ENCODE data around the gene TMEM52B. TPM values are rescaled to one million over a fixed set of nuclear protein-coding genes. Genes with fewer than 3 reads are reported as not detected.

The TMEM52B gene
- total RNA-seq, 1 experiment from 2014 or later: 46.0 TPM

DNA sequence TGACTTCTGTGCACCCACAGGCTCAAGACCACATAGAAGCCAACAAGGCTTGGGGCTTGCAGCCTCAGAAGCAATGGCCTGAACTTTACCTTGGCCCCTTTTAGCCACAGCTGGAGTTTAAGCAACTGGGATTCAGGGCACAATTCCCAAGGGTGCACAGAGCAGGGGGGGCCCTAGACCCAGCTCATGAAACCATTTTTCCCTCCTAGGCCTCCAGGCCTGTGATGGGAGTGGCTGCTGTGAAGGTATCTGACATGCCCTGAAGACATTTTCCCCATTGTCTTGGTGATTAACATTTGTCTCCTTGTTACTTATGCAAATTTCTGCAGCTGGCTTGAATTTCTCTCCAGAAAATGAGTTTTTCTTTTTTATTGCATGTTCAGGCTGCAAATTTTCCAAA lies 55.7 kb downstream of the TMEM52B start:
- Mint-ChIP-seq H3K4me1 (ENCODE audit: low read depth, unreplicated experiment) (no peaks in the 10 kb centered on the region), H3K9me3 (ENCODE audit: unreplicated experiment) (peaks cover 38% of the 10 kb centered on the region), H3K27me3 (ENCODE audit: insufficient read depth, unreplicated experiment) (peaks cover 3% of the 10 kb centered on the region), H3K27ac (ENCODE audit: unreplicated experiment) (no peak overlapping the region), H3K36me3 (ENCODE audit: insufficient read depth, unreplicated experiment) (no peaks in the 10 kb centered on the region), H3K4me3 (ENCODE audit: unreplicated experiment) (no peak overlapping the region)
- intact Hi-C loops (cut with micrococcal nuclease; ENCODE audit: unreplicated experiment): loop anchor here (2.0 to 10.0 kb wide), 4 partner anchors 96 to 266 kb away; no protein-coding TSS in a partner anchor
- no peak for DNase-seq
- Histone ChIP-seq H3K36me3 (ENCODE audit: control insufficient read depth, insufficient read depth, low read length) (no peaks in the 10 kb centered on the region), H3K27me3 (replicated peaks; ENCODE audit: control insufficient read depth, insufficient read depth, low read length) (no peaks in the 10 kb centered on the region), H3K9me3 (peaks cover 21% of the 10 kb centered on the region), H3K4me1 (no peaks in the 10 kb centered on the region), H3K4me3 (ENCODE audit: low read depth, low read length) (no peak overlapping the region)
- BruUV-seq (replicated peaks): no TSS peak
- POLR2A ChIA-PET: no interaction called here
- TF ChIP-seq, protein P1, sequence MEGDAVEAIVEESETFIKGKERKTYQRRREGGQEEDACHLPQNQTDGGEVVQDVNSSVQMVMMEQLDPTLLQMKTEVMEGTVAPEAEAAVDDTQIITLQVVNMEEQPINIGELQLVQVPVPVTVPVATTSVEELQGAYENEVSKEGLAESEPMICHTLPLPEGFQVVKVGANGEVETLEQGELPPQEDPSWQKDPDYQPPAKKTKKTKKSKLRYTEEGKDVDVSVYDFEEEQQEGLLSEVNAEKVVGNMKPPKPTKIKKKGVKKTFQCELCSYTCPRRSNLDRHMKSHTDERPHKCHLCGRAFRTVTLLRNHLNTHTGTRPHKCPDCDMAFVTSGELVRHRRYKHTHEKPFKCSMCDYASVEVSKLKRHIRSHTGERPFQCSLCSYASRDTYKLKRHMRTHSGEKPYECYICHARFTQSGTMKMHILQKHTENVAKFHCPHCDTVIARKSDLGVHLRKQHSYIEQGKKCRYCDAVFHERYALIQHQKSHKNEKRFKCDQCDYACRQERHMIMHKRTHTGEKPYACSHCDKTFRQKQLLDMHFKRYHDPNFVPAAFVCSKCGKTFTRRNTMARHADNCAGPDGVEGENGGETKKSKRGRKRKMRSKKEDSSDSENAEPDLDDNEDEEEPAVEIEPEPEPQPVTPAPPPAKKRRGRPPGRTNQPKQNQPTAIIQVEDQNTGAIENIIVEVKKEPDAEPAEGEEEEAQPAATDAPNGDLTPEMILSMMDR (IDR thresholded peaks at IDR 0.05; ENCODE audit: insufficient read depth in 1 of 2, low read depth in 1 of 2, low read length in 1 of 2, severe bottlenecking in 1 of 2, unreplicated experiment in 1 of 2): no peak
- CTCF ChIA-PET: no interaction called here

DNA sequence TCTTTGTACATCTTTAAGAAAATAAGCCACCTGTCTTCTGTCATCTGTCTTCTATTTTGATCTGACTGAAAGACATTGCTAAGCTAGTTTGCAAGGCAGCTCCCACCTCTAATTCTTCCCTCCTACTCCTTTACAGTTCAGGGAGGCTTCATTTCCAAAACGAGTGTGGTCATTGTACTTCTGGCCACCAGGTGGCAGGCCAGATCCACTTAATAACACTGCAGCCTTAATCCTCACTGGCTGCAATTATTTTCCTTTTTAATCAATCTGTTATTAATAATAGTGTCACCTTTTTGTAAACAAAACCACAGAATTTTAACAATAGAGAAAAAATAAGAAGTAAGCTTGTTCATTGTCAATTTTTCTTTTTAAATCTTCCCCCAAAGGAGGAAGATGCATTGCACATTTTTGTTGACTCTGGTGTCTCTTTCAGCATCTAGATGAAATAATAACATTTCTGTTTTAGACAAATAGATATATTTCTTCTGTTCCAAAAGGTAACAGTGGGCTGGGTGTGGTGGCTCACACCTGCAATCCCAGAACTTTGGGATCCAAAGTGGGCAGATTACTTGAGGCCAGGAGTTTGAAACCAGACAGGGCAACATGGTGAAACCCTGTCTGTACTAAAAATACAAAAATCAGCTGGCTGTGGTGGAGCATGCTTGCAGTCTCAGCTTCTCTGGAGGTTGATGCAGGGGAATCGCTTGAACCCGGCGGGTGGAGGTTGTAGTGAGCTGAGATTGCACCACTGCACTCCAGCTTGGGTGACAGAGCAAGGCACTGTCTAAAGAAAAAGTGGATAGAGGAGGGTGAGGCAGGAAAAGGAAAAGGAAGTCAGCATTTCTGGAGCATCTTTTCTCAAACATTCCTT lies 57.2 kb downstream of the TMEM52B start:
- Mint-ChIP-seq H3K4me1 (ENCODE audit: low read depth, unreplicated experiment) (no peaks in the 10 kb centered on the region), H3K27me3 (ENCODE audit: insufficient read depth, unreplicated experiment) (peaks cover 4% of the 10 kb centered on the region), H3K9me3 (ENCODE audit: unreplicated experiment) (peaks cover 38% of the 10 kb centered on the region), H3K36me3 (ENCODE audit: insufficient read depth, unreplicated experiment) (no peaks in the 10 kb centered on the region), H3K27ac (ENCODE audit: unreplicated experiment) (no peak overlapping the region), H3K4me3 (ENCODE audit: unreplicated experiment) (no peak overlapping the region)
- no TSS peak for BruUV-seq (replicated peaks)
- Histone ChIP-seq H3K27me3 (replicated peaks; ENCODE audit: control insufficient read depth, insufficient read depth, low read length) (no peaks in the 10 kb centered on the region), H3K4me3 (ENCODE audit: low read depth, low read length) (no peak overlapping the region), H3K4me1 (no peaks in the 10 kb centered on the region), H3K9me3 (peaks cover 21% of the 10 kb centered on the region), H3K36me3 (ENCODE audit: control insufficient read depth, insufficient read depth, low read length) (no peaks in the 10 kb centered on the region)
- ChIA-PET CTCF (no interaction called here), POLR2A (no interaction called here)
- TF ChIP-seq, protein P1 (IDR thresholded peaks at IDR 0.05; ENCODE audit: insufficient read depth in 1 of 2, low read depth in 1 of 2, low read length in 1 of 2, severe bottlenecking in 1 of 2, unreplicated experiment in 1 of 2): peak; percentile 81 to 87
- peak in 1 of 2 experiments; percentile 43 for DNase-seq
- intact Hi-C loops (cut with micrococcal nuclease; ENCODE audit: unreplicated experiment): loop anchor here (1.0 to 10.0 kb wide), 7 partner anchors 95 to 514 kb away; partner anchors contain the start of gene STYK1

DNA sequence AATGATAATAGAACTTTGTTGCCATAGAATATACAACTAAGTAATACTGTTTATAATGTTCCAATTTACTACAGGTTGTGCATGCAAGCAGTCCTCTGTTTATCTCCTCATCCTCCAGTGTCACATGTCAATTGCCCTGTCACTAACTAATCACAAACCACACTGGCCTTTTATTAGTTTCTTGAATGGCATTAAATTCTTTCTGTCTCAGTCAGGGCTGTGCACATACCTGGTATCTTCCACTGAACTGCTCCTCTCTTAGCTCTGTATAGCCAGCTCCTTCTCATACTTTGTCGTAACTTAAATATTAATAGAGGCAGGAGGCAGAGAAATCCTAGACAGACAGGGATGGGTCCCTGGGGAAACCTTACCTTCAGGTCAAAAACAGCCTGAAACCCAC lies 57.9 kb downstream of the TMEM52B start:
- Mint-ChIP-seq H3K27me3 (ENCODE audit: insufficient read depth, unreplicated experiment) (peaks cover 4% of the 10 kb centered on the region), H3K9me3 (ENCODE audit: unreplicated experiment) (peaks cover 38% of the 10 kb centered on the region), H3K27ac (ENCODE audit: unreplicated experiment) (no peak overlapping the region), H3K36me3 (ENCODE audit: insufficient read depth, unreplicated experiment) (no peaks in the 10 kb centered on the region), H3K4me1 (ENCODE audit: low read depth, unreplicated experiment) (no peaks in the 10 kb centered on the region), H3K4me3 (ENCODE audit: unreplicated experiment) (no peak overlapping the region)
- Histone ChIP-seq H3K4me1 (no peaks in the 10 kb centered on the region), H3K9me3 (peaks cover 21% of the 10 kb centered on the region), H3K4me3 (ENCODE audit: low read depth, low read length) (no peak overlapping the region), H3K36me3 (ENCODE audit: control insufficient read depth, insufficient read depth, low read length) (no peaks in the 10 kb centered on the region), H3K27me3 (replicated peaks; ENCODE audit: control insufficient read depth, insufficient read depth, low read length) (no peaks in the 10 kb centered on the region)
- TF ChIP-seq, protein P1 (IDR thresholded peaks at IDR 0.05; ENCODE audit: insufficient read depth in 1 of 2, low read depth in 1 of 2, low read length in 1 of 2, severe bottlenecking in 1 of 2, unreplicated experiment in 1 of 2): no peak
- POLR2A ChIA-PET: no interaction called here
- CTCF ChIA-PET: interaction anchor here (0.5 kb wide), 1 partner anchor 40 kb away, joined by 7 read pairs; no protein-coding TSS in a partner anchor
- intact Hi-C loops (cut with micrococcal nuclease; ENCODE audit: unreplicated experiment): loop anchor here (10.0 kb wide), 1 partner anchor 128 kb away; no protein-coding TSS in a partner anchor
- DNase-seq: no peak
- BruUV-seq (replicated peaks): no TSS peak

All from Caco-2 (cell line).